SK-N-SH treated with all-trans-retinoic acid at 6 μM for 48 hours (cell line): Measurements from ENCODE around the gene PCSK5.

ENCODE experiments used
- ATAC-seq: fragments of 200-7000 bp; cut with Tn5 transposase; 3 replicates; pipeline ENCODE4 v1.9.1; 2020; ENCODE audit warnings: mild to moderate bottlenecking, moderate library complexity
- ARNTL ChIP-seq: fragments of 450-650 bp; formaldehyde crosslinking; IDR thresholded peaks from 2 replicates; pipeline ENCODE4 v1.5.0; 2020; ENCODE audit warnings: low read depth, mild to moderate bottlenecking, moderate library complexity, borderline replicate concordance
- BACH2 ChIP-seq: fragments of 250-450 bp; sonication (Bioruptor Pico); IDR thresholded peaks from 2 replicates; pipeline ENCODE4 v1.9.0; 2021; ENCODE audit warnings: mild to moderate bottlenecking, borderline replicate concordance
- CSDC2 ChIP-seq: fragments of 250-450 bp; sonication (Bioruptor Pico); IDR thresholded peaks from 2 replicates; pipeline ENCODE4 v1.5.0; 2020; ENCODE audit warnings: mild to moderate bottlenecking, moderate library complexity
- ESRRG ChIP-seq: fragments of 250-450 bp; sonication (Bioruptor Pico); IDR thresholded peaks from 2 replicates; pipeline ENCODE4 v1.6.1; 2021; ENCODE audit warnings: mild to moderate bottlenecking
- GLIS3 ChIP-seq: fragments of 250-450 bp; sonication (Bioruptor Pico); IDR thresholded peaks from 2 replicates; pipeline ENCODE4 v1.5.0; 2020; ENCODE audit warnings: mild to moderate bottlenecking, moderate library complexity
- ISL1 ChIP-seq: fragments of 250-450 bp; sonication (Bioruptor Pico); IDR thresholded peaks from 2 replicates; pipeline ENCODE4 v2.1.2; 2022; ENCODE audit warnings: mild to moderate bottlenecking, moderate library complexity
- OSR1 ChIP-seq: fragments of 250-450 bp; sonication (Bioruptor Pico); IDR thresholded peaks from 2 replicates; pipeline ENCODE4 v1.8.0; 2022; ENCODE audit warnings: moderate library complexity, mild to moderate bottlenecking, inconsistent platforms
- PPARA ChIP-seq: fragments of 250-450 bp; sonication (Bioruptor Pico); IDR thresholded peaks from 2 replicates; pipeline ENCODE4 v1.5.0; 2020; ENCODE audit warnings: mild to moderate bottlenecking, borderline replicate concordance
- RARB ChIP-seq: fragments of 250-450 bp; sonication (Bioruptor Pico); IDR thresholded peaks from 2 replicates; pipeline ENCODE4 v1.8.0; 2021; ENCODE audit warnings: mild to moderate bottlenecking, moderate library complexity
- SNAI2 ChIP-seq: fragments of 250-450 bp; sonication (Bioruptor Pico); IDR thresholded peaks from 2 replicates; pipeline ENCODE4 v1.5.0; 2020; ENCODE audit warnings: mild to moderate bottlenecking, moderate library complexity
- TCF4 ChIP-seq: fragments of 250-450 bp; sonication (Bioruptor Pico); IDR thresholded peaks from 2 replicates; pipeline ENCODE4 v1.8.0; 2021; ENCODE audit warnings: mild to moderate bottlenecking, moderate library complexity, borderline replicate concordance
- TOX ChIP-seq: fragments of 250-450 bp; sonication (Bioruptor Pico); IDR thresholded peaks from 2 replicates; pipeline ENCODE4 v1.8.0; 2021; ENCODE audit warnings: mild to moderate bottlenecking, moderate library complexity, borderline replicate concordance
- ZC3H10 ChIP-seq: fragments of 250-450 bp; sonication (Bioruptor Pico); IDR thresholded peaks from 2 replicates; pipeline ENCODE4 v1.5.1; 2021; ENCODE audit warnings: mild to moderate bottlenecking, moderate library complexity
- ZFP3 ChIP-seq: fragments of 250-450 bp; sonication (Bioruptor Pico); IDR thresholded peaks from 2 replicates; pipeline ENCODE4 v1.5.0; 2020; ENCODE audit warnings: mild to moderate bottlenecking, moderate library complexity
- ZFP30 ChIP-seq: fragments of 450-650 bp; formaldehyde crosslinking; IDR thresholded peaks from 2 replicates; pipeline ENCODE4 v1.5.0; 2022; ENCODE audit warnings: mild to moderate bottlenecking, moderate library complexity
- ZNF70 ChIP-seq: fragments of 450-650 bp; formaldehyde crosslinking; IDR thresholded peaks from 2 replicates; pipeline ENCODE4 v1.5.0; 2020; ENCODE audit warnings: mild to moderate bottlenecking, moderate library complexity
- ZNF8 ChIP-seq: fragments of 450-650 bp; formaldehyde crosslinking; IDR thresholded peaks from 2 replicates; pipeline ENCODE4 v1.5.0; 2020; ENCODE audit warnings: mild to moderate bottlenecking, moderate library complexity
- TF ChIP-seq, protein P1 (sequence below): fragments of 250-450 bp; sonication (Bioruptor Pico); IDR thresholded peaks from 2 replicates; pipeline ENCODE4 v1.8.0; 2021; ENCODE audit warnings: low read depth, mild to moderate bottlenecking, moderate library complexity, borderline replicate concordance
- TF ChIP-seq, protein P2 (sequence below): fragments of 250-450 bp; sonication (Bioruptor Pico); IDR thresholded peaks from 2 replicates; pipeline ENCODE4 v1.5.1; 2021; ENCODE audit warnings: mild to moderate bottlenecking, moderate library complexity
- TF ChIP-seq, protein P3 (sequence below): fragments of 250-450 bp; sonication (Bioruptor Pico); IDR thresholded peaks from 2 replicates; pipeline ENCODE4 v1.5.0; 2020; ENCODE audit warnings: mild to moderate bottlenecking, moderate library complexity

Gene PCSK5

DNA sequence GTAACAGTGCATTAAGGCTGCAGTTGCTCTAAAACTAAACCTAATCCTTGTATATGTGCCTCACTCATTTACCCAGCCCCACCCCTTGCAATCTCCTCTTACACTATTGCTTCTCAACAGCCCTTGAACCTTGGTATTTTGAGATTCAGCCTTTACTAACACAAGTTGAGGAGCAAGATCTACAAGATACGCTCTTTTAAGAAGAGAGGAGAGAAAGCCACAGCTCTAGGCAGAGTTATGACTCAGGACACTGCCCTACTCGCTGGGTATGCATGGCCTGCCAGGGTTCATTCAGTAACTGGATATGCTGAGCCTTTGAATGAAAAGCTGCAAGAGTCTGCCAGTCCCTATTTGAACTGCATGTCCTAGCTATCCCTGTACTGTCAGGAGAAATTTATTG lies 219.5 kb downstream of the PCSK5 start:
- TF ChIP-seq OSR1 (CRISPR knock-in tag) (no peak), TOX (CRISPR knock-in tag) (no peak), ZC3H10 (CRISPR knock-in tag) (no peak), GLIS3 (CRISPR knock-in tag) (no peak), ISL1 (no peak), RARB (CRISPR knock-in tag) (no peak), ZFP3 (CRISPR knock-in tag) (no peak), PPARA (CRISPR knock-in tag) (no peak), ZNF8 (CRISPR knock-in tag) (no peak), SNAI2 (CRISPR knock-in tag) (no peak)
- TF ChIP-seq, protein P1, sequence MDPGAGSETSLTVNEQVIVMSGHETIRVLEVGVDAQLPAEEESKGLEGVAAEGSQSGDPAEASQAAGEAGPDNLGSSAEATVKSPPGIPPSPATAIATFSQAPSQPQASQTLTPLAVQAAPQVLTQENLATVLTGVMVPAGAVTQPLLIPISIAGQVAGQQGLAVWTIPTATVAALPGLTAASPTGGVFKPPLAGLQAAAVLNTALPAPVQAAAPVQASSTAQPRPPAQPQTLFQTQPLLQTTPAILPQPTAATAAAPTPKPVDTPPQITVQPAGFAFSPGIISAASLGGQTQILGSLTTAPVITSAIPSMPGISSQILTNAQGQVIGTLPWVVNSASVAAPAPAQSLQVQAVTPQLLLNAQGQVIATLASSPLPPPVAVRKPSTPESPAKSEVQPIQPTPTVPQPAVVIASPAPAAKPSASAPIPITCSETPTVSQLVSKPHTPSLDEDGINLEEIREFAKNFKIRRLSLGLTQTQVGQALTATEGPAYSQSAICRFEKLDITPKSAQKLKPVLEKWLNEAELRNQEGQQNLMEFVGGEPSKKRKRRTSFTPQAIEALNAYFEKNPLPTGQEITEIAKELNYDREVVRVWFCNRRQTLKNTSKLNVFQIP (CRISPR knock-in tag) = no peak
- ATAC-seq = no peak

DNA sequence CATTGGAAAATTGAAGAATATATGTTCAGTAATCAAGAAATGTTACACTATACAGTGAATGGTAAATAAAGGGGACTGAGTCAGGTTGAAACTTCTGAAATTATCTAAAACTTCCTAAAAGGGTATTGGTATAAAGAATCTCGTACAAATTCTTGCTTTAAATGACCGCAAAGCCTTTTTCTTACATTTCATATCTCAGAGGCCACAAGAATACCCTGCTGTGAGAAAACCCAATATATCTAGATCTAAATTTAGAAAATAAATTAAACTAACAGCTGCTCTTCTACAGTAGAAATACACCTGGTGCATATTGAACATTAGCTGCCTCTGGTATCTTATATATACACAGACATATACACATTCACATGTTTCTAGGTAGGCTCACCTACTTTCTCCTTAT lies 221.7 kb downstream of the PCSK5 start:
- no peak for TF ChIP-seq CSDC2
- TF ChIP-seq, protein P2, sequence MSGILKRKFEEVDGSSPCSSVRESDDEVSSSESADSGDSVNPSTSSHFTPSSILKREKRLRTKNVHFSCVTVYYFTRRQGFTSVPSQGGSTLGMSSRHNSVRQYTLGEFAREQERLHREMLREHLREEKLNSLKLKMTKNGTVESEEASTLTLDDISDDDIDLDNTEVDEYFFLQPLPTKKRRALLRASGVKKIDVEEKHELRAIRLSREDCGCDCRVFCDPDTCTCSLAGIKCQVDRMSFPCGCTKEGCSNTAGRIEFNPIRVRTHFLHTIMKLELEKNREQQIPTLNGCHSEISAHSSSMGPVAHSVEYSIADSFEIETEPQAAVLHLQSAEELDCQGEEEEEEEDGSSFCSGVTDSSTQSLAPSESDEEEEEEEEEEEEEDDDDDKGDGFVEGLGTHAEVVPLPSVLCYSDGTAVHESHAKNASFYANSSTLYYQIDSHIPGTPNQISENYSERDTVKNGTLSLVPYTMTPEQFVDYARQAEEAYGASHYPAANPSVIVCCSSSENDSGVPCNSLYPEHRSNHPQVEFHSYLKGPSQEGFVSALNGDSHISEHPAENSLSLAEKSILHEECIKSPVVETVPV (CRISPR knock-in tag) = no peak
- no peak for TF ChIP-seq RARB (CRISPR knock-in tag)
- no peak for TF ChIP-seq BACH2
- TF ChIP-seq, all 23 proteins: peak for 0
- ATAC-seq = no peak

DNA sequence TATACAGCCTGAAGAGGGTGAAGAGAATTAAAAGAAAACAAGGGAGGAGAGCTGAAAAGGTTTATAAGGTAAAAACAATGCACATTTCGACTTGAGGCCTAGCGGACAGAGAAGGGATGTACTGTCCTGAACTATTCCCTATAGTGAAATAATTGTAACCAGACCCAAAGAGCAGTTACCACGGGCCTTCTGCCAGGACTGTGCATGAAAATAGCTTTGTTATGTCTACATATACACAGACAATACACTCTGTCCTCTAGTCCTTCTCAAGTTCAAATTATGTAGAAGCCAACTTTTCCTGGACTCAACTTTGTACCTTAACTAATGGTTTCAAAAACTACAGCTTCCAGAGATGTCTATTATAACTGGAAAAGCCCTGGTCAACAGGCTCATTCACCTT lies 223.7 kb downstream of the PCSK5 start:
- ATAC-seq = no peak
- no peak for TF ChIP-seq OSR1 (CRISPR knock-in tag)
- no peak for TF ChIP-seq SNAI2 (CRISPR knock-in tag)
- TF ChIP-seq CSDC2 = no peak
- TF ChIP-seq ARNTL (CRISPR knock-in tag) = no peak
- TF ChIP-seq ZC3H10 (CRISPR knock-in tag) = no peak
- TF ChIP-seq, protein P1 (CRISPR knock-in tag) = no peak
- no peak for TF ChIP-seq RARB (CRISPR knock-in tag)
- no peak for TF ChIP-seq BACH2
- TF ChIP-seq TCF4 = no peak
- no peak for TF ChIP-seq GLIS3 (CRISPR knock-in tag)
- TF ChIP-seq, protein P2 (CRISPR knock-in tag) = no peak
- no peak for TF ChIP-seq ISL1
- TF ChIP-seq TOX (CRISPR knock-in tag) = no peak
- TF ChIP-seq ZNF8 (CRISPR knock-in tag) = no peak
- no peak for TF ChIP-seq ZNF70 (CRISPR knock-in tag)
- no peak for TF ChIP-seq ESRRG (CRISPR knock-in tag)
- TF ChIP-seq, protein P3, sequence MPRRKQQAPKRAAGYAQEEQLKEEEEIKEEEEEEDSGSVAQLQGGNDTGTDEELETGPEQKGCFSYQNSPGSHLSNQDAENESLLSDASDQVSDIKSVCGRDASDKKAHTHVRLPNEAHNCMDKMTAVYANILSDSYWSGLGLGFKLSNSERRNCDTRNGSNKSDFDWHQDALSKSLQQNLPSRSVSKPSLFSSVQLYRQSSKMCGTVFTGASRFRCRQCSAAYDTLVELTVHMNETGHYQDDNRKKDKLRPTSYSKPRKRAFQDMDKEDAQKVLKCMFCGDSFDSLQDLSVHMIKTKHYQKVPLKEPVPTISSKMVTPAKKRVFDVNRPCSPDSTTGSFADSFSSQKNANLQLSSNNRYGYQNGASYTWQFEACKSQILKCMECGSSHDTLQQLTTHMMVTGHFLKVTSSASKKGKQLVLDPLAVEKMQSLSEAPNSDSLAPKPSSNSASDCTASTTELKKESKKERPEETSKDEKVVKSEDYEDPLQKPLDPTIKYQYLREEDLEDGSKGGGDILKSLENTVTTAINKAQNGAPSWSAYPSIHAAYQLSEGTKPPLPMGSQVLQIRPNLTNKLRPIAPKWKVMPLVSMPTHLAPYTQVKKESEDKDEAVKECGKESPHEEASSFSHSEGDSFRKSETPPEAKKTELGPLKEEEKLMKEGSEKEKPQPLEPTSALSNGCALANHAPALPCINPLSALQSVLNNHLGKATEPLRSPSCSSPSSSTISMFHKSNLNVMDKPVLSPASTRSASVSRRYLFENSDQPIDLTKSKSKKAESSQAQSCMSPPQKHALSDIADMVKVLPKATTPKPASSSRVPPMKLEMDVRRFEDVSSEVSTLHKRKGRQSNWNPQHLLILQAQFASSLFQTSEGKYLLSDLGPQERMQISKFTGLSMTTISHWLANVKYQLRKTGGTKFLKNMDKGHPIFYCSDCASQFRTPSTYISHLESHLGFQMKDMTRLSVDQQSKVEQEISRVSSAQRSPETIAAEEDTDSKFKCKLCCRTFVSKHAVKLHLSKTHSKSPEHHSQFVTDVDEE (CRISPR knock-in tag) = no peak

DNA sequence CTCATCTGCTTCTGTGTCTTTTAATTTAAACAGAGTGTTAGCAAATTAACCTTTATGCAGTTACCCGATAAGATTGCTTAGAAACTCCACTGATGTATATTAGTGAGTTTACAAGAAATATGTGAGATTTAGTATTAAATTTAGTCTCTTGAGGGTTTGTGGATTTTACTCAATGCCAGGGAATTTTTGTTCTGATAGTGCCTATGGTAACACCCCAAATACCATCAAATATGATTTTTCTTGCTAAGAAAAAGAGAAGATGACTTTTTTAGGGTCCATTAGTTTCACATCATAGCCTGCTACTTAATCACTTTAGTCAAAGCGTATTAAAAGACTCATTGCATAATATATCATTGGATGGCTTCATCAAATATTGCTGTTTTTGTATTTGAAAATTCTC lies 224.9 kb downstream of the PCSK5 start:
- TF ChIP-seq GLIS3 (CRISPR knock-in tag) = no peak
- TF ChIP-seq ZC3H10 (CRISPR knock-in tag) = no peak
- TF ChIP-seq ZFP30 (CRISPR knock-in tag) = no peak
- no peak for TF ChIP-seq OSR1 (CRISPR knock-in tag)
- no peak for TF ChIP-seq ZNF8 (CRISPR knock-in tag)
- no peak for TF ChIP-seq ZNF70 (CRISPR knock-in tag)
- no peak for TF ChIP-seq SNAI2 (CRISPR knock-in tag)
- no peak for TF ChIP-seq TOX (CRISPR knock-in tag)
- TF ChIP-seq, protein P3 (CRISPR knock-in tag) = no peak
- TF ChIP-seq TCF4 = no peak
- TF ChIP-seq BACH2 = no peak

More for the DNA sequence above, 224.9 kb downstream of the PCSK5 start:
- ATAC-seq = no peak
